ENCODE measurements around the gene ABCB8. TPM values are rescaled to one million over a fixed set of nuclear protein-coding genes. Genes with fewer than 3 reads are reported as not detected.
A peak's percentile ranks its signal among the peaks of the same experiment; 100 is the strongest.

ABCB8 gene
- total RNA-seq, 2 experiments from 2014 or later: 57.0 to 62.2 TPM

- no peak for TF ChIP-seq CTCF (IDR thresholded peaks at IDR 0.05)
- no peaks in the 10 kb centered on the region for H3K9me3 Mint-ChIP-seq
- Histone ChIP-seq H3K4me1 (ENCODE audit: insufficient read depth, low read length) (peaks cover 23% of the 10 kb centered on the region), H3K27ac (ENCODE audit: low read depth in 1 of 2, low read length in 2 of 2) (no peak overlapping the region), H3K9me3 (ENCODE audit: control insufficient read depth in 1 of 2, insufficient read depth in 1 of 2, low read length in 2 of 2) (no peaks in the 10 kb centered on the region), H3K36me3 (ENCODE audit: insufficient read depth, low read length) (peaks cover 7% of the 10 kb centered on the region), H3K27me3 (ENCODE audit: control insufficient read depth in 1 of 2, insufficient read depth in 2 of 2, low read length in 2 of 2) (no peaks in the 10 kb centered on the region), H3K4me3 (ENCODE audit: low read length) (no peak overlapping the region)
- intact Hi-C loops (cut with DNase I, micrococcal nuclease): no loop called here
- no peak overlapping the region for H3K27ac Mint-ChIP-seq
- H3K36me3 Mint-ChIP-seq (ENCODE audit: low read depth): peaks cover 18% of the 10 kb centered on the region
- CTCF ChIA-PET: no interaction called here
- H3K27me3 Mint-ChIP-seq: no peaks in the 10 kb centered on the region
- H3K4me3 Mint-ChIP-seq: no peak overlapping the region
- ATAC-seq (ENCODE audit: poor library complexity) (no peak), DNase-seq (no peak)
- H3K4me1 Mint-ChIP-seq (ENCODE audit: low read depth): peaks cover 7% of the 10 kb centered on the region
- POLR2A ChIA-PET: interaction anchor here (0.7 kb wide), 1 partner anchor 9 kb away, joined by 3 read pairs; no protein-coding TSS in a partner anchor
Observed at GRCh38 chr7:151048911-151049463, 20.7 kb downstream of the ABCB8 start.

GRCh38 chr7:151051108-151051507 is 22.9 kb downstream of the ABCB8 start:
- no peak overlapping the region for H3K4me3 Mint-ChIP-seq
- H3K9me3 ChIP-seq (ENCODE audit: control insufficient read depth in 1 of 2, insufficient read depth in 1 of 2, low read length in 2 of 2): no peaks in the 10 kb centered on the region
- no peaks in the 10 kb centered on the region for H3K27me3 Mint-ChIP-seq
- POLR2A ChIA-PET: interaction anchor here (0.6 to 1.3 kb wide), 5 partner anchors 9 to 32 kb away, joined by 3 to 5 read pairs (median 4); partner anchors contain the start of genes ABCB8, FASTK and SLC4A2
- no peaks in the 10 kb centered on the region for H3K9me3 Mint-ChIP-seq
- no peak for TF ChIP-seq CTCF (IDR thresholded peaks at IDR 0.05)
- ATAC-seq (ENCODE audit: poor library complexity) (peak; percentile 95), DNase-seq (peak; percentile 23 to 87 (median 51))
- no peak overlapping the region for H3K27ac ChIP-seq (ENCODE audit: low read depth in 1 of 2, low read length in 2 of 2)
- H3K36me3 ChIP-seq (ENCODE audit: insufficient read depth, low read length): no peaks in the 10 kb centered on the region
- H3K4me1 Mint-ChIP-seq (ENCODE audit: low read depth): peaks cover 12% of the 10 kb centered on the region
- H3K27ac Mint-ChIP-seq: no peak overlapping the region
- H3K4me3 ChIP-seq (ENCODE audit: low read length): no peak overlapping the region
- peaks cover 23% of the 10 kb centered on the region for H3K4me1 ChIP-seq (ENCODE audit: insufficient read depth, low read length)
- no peaks in the 10 kb centered on the region for H3K27me3 ChIP-seq (ENCODE audit: control insufficient read depth in 1 of 2, insufficient read depth in 2 of 2, low read length in 2 of 2)
- CTCF ChIA-PET: interaction anchor here (0.6 to 1.6 kb wide), 4 partner anchors 19 to 44 kb away, joined by 3 to 4 read pairs (median 4); partner anchors contain the start of gene ABCB8
- no peaks in the 10 kb centered on the region for H3K36me3 Mint-ChIP-seq (ENCODE audit: low read depth)
- intact Hi-C loops (cut with DNase I, micrococcal nuclease): loop anchor here in 1 of 2 experiments (10.0 kb wide), 1 partner anchor 1336 kb away; a partner anchor contains a TSS

- ChIA-PET CTCF (no interaction called here), POLR2A (interaction anchor here (1.1 kb wide), 1 partner anchor 25 kb away, joined by 3 read pairs; the partner anchor contains the start of gene ABCB8)
- H3K27me3 ChIP-seq (ENCODE audit: control insufficient read depth in 1 of 2, insufficient read depth in 2 of 2, low read length in 2 of 2): no peaks in the 10 kb centered on the region
Observed at GRCh38 chr7:151053096-151053495, 24.8 kb downstream of the ABCB8 start.

More at GRCh38 chr7:151053096-151053495, 24.8 kb downstream of the ABCB8 start:
- H3K27me3 Mint-ChIP-seq: no peaks in the 10 kb centered on the region
- intact Hi-C loops (cut with DNase I, micrococcal nuclease): loop anchor here in 1 of 2 experiments (10.0 kb wide), 1 partner anchor 1338 kb away; a partner anchor contains a TSS
- no peak overlapping the region for H3K4me3 ChIP-seq (ENCODE audit: low read length)
- H3K9me3 ChIP-seq (ENCODE audit: control insufficient read depth in 1 of 2, insufficient read depth in 1 of 2, low read length in 2 of 2): no peaks in the 10 kb centered on the region
- H3K27ac Mint-ChIP-seq: no peak overlapping the region
- no peaks in the 10 kb centered on the region for H3K36me3 ChIP-seq (ENCODE audit: insufficient read depth, low read length)
- no peak overlapping the region for H3K27ac ChIP-seq (ENCODE audit: low read depth in 1 of 2, low read length in 2 of 2)
- H3K4me1 ChIP-seq (ENCODE audit: insufficient read depth, low read length): peaks cover 38% of the 10 kb centered on the region
- H3K4me1 Mint-ChIP-seq (ENCODE audit: low read depth): peaks cover 24% of the 10 kb centered on the region
- TF ChIP-seq CTCF (IDR thresholded peaks at IDR 0.05): no peak
- no peaks in the 10 kb centered on the region for H3K9me3 Mint-ChIP-seq
- no peaks in the 10 kb centered on the region for H3K36me3 Mint-ChIP-seq (ENCODE audit: low read depth)
- ATAC-seq (ENCODE audit: poor library complexity): no peak
- DNase-seq: no peak
- no peak overlapping the region for H3K4me3 Mint-ChIP-seq
